ENCODE results near the gene SCG3. TPM values are rescaled to one million over a fixed set of nuclear protein-coding genes. Genes with fewer than 3 reads are reported as not detected.

The SCG3 gene
- total and polyA plus RNA-seq, 7 donors = under 0.01 to 2.1 (median 1.2) TPM

GRCh38 chr15:51735228-51736010 is 54.1 kb downstream of the SCG3 start:
- no peaks in the 10 kb centered on the region for H3K27me3 ChIP-seq
- H3K27ac ChIP-seq = peak overlapping the region; percentile 86 to 96 (median 91)
- WGBS, 2 donors = 43 to 76% methylated on average over 5 of the region's 5 CpGs
- H3K9me3 ChIP-seq = no peaks in the 10 kb centered on the region
- peaks cover 0 to 58% (median 43%) of the 10 kb centered on the region in 4 donors for H3K4me1 ChIP-seq
- TF ChIP-seq POLR2AphosphoS5 (IDR thresholded peaks at IDR 0.05) (no peak), POLR2A (IDR thresholded peaks at IDR 0.05) (no peak), EP300 (IDR thresholded peaks at IDR 0.05) (no peak)
- TF ChIP-seq, protein P1, sequence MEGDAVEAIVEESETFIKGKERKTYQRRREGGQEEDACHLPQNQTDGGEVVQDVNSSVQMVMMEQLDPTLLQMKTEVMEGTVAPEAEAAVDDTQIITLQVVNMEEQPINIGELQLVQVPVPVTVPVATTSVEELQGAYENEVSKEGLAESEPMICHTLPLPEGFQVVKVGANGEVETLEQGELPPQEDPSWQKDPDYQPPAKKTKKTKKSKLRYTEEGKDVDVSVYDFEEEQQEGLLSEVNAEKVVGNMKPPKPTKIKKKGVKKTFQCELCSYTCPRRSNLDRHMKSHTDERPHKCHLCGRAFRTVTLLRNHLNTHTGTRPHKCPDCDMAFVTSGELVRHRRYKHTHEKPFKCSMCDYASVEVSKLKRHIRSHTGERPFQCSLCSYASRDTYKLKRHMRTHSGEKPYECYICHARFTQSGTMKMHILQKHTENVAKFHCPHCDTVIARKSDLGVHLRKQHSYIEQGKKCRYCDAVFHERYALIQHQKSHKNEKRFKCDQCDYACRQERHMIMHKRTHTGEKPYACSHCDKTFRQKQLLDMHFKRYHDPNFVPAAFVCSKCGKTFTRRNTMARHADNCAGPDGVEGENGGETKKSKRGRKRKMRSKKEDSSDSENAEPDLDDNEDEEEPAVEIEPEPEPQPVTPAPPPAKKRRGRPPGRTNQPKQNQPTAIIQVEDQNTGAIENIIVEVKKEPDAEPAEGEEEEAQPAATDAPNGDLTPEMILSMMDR (IDR thresholded peaks at IDR 0.05) = no peak
- DNase-seq = no peak
- intact Hi-C loops (cut with DNase I) = loop anchor here (2.0 to 5.0 kb wide), 2 partner anchors 15 to 42 kb away; partner anchors contain the start of gene TMOD2
- no peaks in the 10 kb centered on the region for H3K36me3 ChIP-seq
- no peak overlapping the region for H3K4me3 ChIP-seq

DNA sequence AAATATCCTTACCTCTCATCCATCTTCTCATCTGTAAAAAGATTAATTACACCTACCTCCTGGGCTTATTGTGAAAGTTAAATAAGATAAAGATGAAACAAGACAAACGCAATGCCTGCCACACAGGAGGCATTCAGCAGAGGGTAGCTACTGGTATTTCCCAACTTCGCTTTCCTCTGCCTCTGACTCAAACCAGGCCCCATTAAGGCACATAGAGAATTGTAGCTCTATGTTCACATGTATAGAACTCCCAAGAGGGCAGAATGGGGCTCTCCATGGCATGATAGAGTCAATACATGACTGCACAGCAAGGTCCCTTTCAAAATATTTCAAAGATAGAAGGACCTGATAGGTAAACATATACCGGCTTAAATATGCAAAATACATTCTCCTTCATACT is 54.8 kb downstream of the SCG3 start:
- Histone ChIP-seq H3K27ac (peak overlapping the region; percentile 86 to 96 (median 91)), H3K4me3 (peak overlapping the region in 3 of 4 donors; percentile 63 to 95 (median 78)), H3K9me3 (no peaks in the 10 kb centered on the region), H3K27me3 (no peaks in the 10 kb centered on the region), H3K4me1 (peaks cover 0 to 53% (median 38%) of the 10 kb centered on the region in 4 donors), H3K36me3 (no peaks in the 10 kb centered on the region)
- intact Hi-C loops (cut with DNase I) = loop anchor here (2.0 to 5.0 kb wide), 2 partner anchors 15 to 41 kb away; partner anchors contain the start of gene TMOD2
- no peak for TF ChIP-seq POLR2AphosphoS5 (IDR thresholded peaks at IDR 0.05)
- TF ChIP-seq POLR2A (IDR thresholded peaks at IDR 0.05) = no peak
- no peak for TF ChIP-seq EP300 (IDR thresholded peaks at IDR 0.05)
- TF ChIP-seq, protein P1 (IDR thresholded peaks at IDR 0.05) = no peak
- WGBS, 2 donors = 41 to 63% methylated on average over 3 of the region's 3 CpGs
- no peak for DNase-seq

DNA sequence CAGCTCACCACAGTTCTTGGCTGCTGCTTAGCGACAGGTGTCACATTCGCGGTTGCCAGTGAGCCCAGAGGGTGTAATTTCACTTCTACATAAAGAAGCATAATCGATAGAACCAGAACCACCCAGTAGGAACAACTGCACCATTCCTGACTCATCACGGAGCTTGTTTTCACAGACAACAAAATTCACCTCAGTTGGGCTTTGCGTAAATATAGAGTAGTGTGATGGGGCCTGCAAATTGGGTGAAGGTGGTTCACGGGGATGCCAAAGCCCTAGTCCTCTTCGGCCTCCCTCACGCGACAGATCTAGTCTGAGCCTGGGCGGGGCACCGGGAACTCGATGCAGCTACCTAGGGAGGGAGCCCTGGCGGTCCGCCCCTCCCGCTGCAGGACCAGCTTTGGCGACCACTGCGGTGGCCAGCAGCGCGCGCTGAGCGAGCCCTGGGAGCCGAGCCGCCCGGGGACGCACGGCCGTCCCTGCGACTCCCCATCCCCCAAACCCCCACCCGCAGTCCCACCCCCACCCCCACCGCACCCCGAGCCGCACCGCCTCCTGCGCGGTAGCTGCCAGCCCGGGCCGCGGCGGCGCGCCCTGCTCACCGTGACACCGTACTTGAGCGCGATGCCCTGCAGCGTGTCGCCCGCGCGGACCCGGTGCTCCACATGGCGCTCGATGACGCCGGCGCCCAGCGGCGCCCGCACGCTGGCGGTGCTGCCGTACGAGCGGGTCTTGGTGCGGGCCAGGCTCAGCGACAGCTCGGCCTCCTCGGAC is 55.6 kb downstream of the SCG3 start:
- H3K36me3 ChIP-seq = no peaks in the 10 kb centered on the region
- H3K27ac ChIP-seq = peak overlapping the region; percentile 86 to 96 (median 91)
- no peaks in the 10 kb centered on the region for H3K27me3 ChIP-seq
- peaks cover 0 to 44% (median 29%) of the 10 kb centered on the region in 4 donors for H3K4me1 ChIP-seq
- peak overlapping the region; percentile 63 to 95 (median 70) for H3K4me3 ChIP-seq
- intact Hi-C loops (cut with DNase I) = loop anchor here (2.0 to 5.0 kb wide), 2 partner anchors 14 to 40 kb away; partner anchors contain the start of gene TMOD2
- peak; percentile 77 for DNase-seq
- TF ChIP-seq POLR2AphosphoS5 (IDR thresholded peaks at IDR 0.05) = peak in 1 of 4 donors; percentile 4
- no peak for TF ChIP-seq POLR2A (IDR thresholded peaks at IDR 0.05)
- TF ChIP-seq, protein P1 (IDR thresholded peaks at IDR 0.05) = no peak
- no peaks in the 10 kb centered on the region for H3K9me3 ChIP-seq
- 0 to 1% methylated on average over 69 of the region's 69 CpGs for WGBS, 2 donors

GRCh38 chr15:51737522-51738305 is 56.4 kb downstream of the SCG3 start, which contains the start of gene LYSMD2:
Gene LYSMD2 (minus strand): TSS chr15:51737655. CDS start chr15:51737622, 33 bp downstream.
- peak in 3 of 4 donors; percentile 35 to 57 (median 41) for TF ChIP-seq POLR2AphosphoS5 (IDR thresholded peaks at IDR 0.05)
- TF ChIP-seq, protein P1 (IDR thresholded peaks at IDR 0.05) = no peak
- WGBS, 2 donors = 0% methylated on average over 67 of the region's 67 CpGs
- Histone ChIP-seq H3K4me3 (peak within 1 kb of the TSS; percentile 63 to 95 (median 70)), H3K9me3 (no peaks in the 10 kb centered on the region), H3K4me1 (peaks cover 0 to 36% (median 22%) of the 10 kb centered on the region in 4 donors), H3K36me3 (no peaks in the 10 kb centered on the region), H3K27me3 (no peaks in the 10 kb centered on the region), H3K27ac (peak within 1 kb of the TSS; percentile 86 to 96 (median 91))
- DNase-seq = peak; percentile 89
- intact Hi-C loops (cut with DNase I) = loop anchor here (2.0 to 5.0 kb wide), 2 partner anchors 13 to 40 kb away; partner anchors contain the start of gene TMOD2
